Neutrophil (primary cell): Measurements from ENCODE around the gene BMP2K.

ENCODE experiments used
- H3K27ac ChIP-seq: fragments of 200-600 bp; sonication (generic); 2 replicates; pipeline ENCODE4 v1.5.1; 2016; ENCODE audit warnings: mild to moderate bottlenecking, moderate library complexity
- H3K27me3 ChIP-seq: fragments of 200-600 bp; sonication (generic); 2 replicates; pipeline ENCODE4 v1.6.0; 2016; ENCODE audit warnings: mild to moderate bottlenecking
- H3K36me3 ChIP-seq: fragments of 200-600 bp; sonication (generic); 2 replicates; pipeline ENCODE4 v1.5.1; 2017
- H3K4me1 ChIP-seq, 2 experiments: fragments of 200-600 bp in 1 of 2; sonication (generic) in 1 of 2; 1 replicate in 1 of 2; 2 replicates in 1 of 2; pipeline versions ENCODE4 v1.5.1 to v1.6.1; 2013 to 2016; ENCODE audit warnings: low read depth in 1 of 2, low read length in 1 of 2, mild to moderate bottlenecking in 1 of 2, moderate library complexity in 1 of 2; ENCODE audit not compliant: control insufficient read depth in 1 of 2, insufficient read depth in 1 of 2
- H3K4me3 ChIP-seq, 2 experiments: fragments of 200-600 bp in 1 of 2; sonication (generic) in 1 of 2; 1 replicate in 1 of 2; 2 replicates in 1 of 2; pipeline ENCODE4 v1.5.1; 2013 to 2016; ENCODE audit warnings: low read depth in 1 of 2, low read length in 1 of 2, mild to moderate bottlenecking in 1 of 2, moderate library complexity in 1 of 2
- H3K9me3 ChIP-seq: fragments of 200-600 bp; sonication (generic); 2 replicates; pipeline ENCODE4 v1.5.1; 2016
- CTCF ChIP-seq: fragments of 200-600 bp; sonication (generic); IDR thresholded peaks from 2 replicates; pipeline ENCODE4 v1.5.1; 2016; ENCODE audit warnings: antibody characterized with exemption

The BMP2K gene

GRCh38 chr4:78956975-78957374, 180.8 kb downstream of the BMP2K start:
- H3K4me1 ChIP-seq: no peaks in the 10 kb centered on the region
- H3K27ac ChIP-seq: no peak overlapping the region
- H3K4me3 ChIP-seq: no peak overlapping the region
- H3K36me3 ChIP-seq: no peaks in the 10 kb centered on the region
- H3K27me3 ChIP-seq: peaks cover 10% of the 10 kb centered on the region
- H3K9me3 ChIP-seq: no peaks in the 10 kb centered on the region
- no peak for TF ChIP-seq CTCF

- no peak for TF ChIP-seq CTCF
- Histone ChIP-seq H3K4me1 (no peaks in the 10 kb centered on the region), H3K36me3 (no peaks in the 10 kb centered on the region), H3K27ac (no peak overlapping the region), H3K9me3 (no peaks in the 10 kb centered on the region), H3K4me3 (no peak overlapping the region), H3K27me3 (no peaks in the 10 kb centered on the region)
Measured at GRCh38 chr4:78960926-78961325, 184.8 kb downstream of the BMP2K start.
